HepG2 (cell line): ENCODE results near the gene RGS19. TPM values are rescaled to one million over a fixed set of nuclear protein-coding genes. Genes with fewer than 3 reads are reported as not detected.

Experiments used
- CCAR2 ChIP-seq: fragments of 200-400 bp; formaldehyde crosslinking; optimal IDR thresholded peaks from 2 replicates; pipeline ENCODE3; 2018; ENCODE audit warnings: low read depth, mild to moderate bottlenecking, low read length, moderate library complexity
- DRAP1 ChIP-seq: IDR thresholded peaks from 2 replicates; pipeline ENCODE4 v1.6.1; 2016; ENCODE audit warnings: missing genetic modification reagents, missing compliant biosample characterization
- E2F1 ChIP-seq: sonication (generic); formaldehyde crosslinking; IDR thresholded peaks from 2 replicates; pipeline ENCODE4 v1.5.0; 2020; ENCODE audit warnings: missing genetic modification reagents
- EP300 ChIP-seq, 3 experiments: sonication (generic) in 1 of 3; formaldehyde crosslinking in 1 of 3; IDR thresholded peaks; 2 replicates each; pipeline versions ENCODE4 v1.5.1 to v1.6.1; 2011 to 2020; ENCODE audit warnings: low read depth in 2 of 3, low read length in 2 of 3, borderline replicate concordance in 1 of 3, improper control_type of control experiment in 1 of 3, mild to moderate bottlenecking in 1 of 3, missing genetic modification reagents in 1 of 3, moderate library complexity in 1 of 3
- GABPB1 ChIP-seq: IDR thresholded peaks from 2 replicates; pipeline ENCODE4 v1.6.1; 2016; ENCODE audit warnings: mild to moderate bottlenecking, missing genetic modification reagents, moderate library complexity, missing compliant biosample characterization
- ISL2 ChIP-seq: sonication (generic); formaldehyde crosslinking; IDR thresholded peaks from 2 replicates; pipeline ENCODE4 v1.5.0; 2020; ENCODE audit warnings: missing genetic modification reagents
- PBX2 ChIP-seq: IDR thresholded peaks from 2 replicates; pipeline ENCODE4 v1.6.1; 2016; ENCODE audit warnings: control low read depth
- RBAK ChIP-seq: sonication (generic); formaldehyde crosslinking; IDR thresholded peaks from 2 replicates; pipeline ENCODE4 v1.5.1; 2020; ENCODE audit warnings: mild to moderate bottlenecking, missing genetic modification reagents
- RELA ChIP-seq: sonication (generic); formaldehyde crosslinking; IDR thresholded peaks from 2 replicates; pipeline ENCODE4 v1.4.0; 2020; ENCODE audit warnings: missing genetic modification reagents
- SALL2 ChIP-seq: sonication (generic); formaldehyde crosslinking; IDR thresholded peaks from 2 replicates; pipeline ENCODE4 v1.8.1; 2023; ENCODE audit warnings: mild to moderate bottlenecking, missing genetic modification reagents, inconsistent platforms
- ZBTB37 ChIP-seq: sonication (generic); formaldehyde crosslinking; IDR thresholded peaks from 2 replicates; pipeline ENCODE4 v1.4.0; 2020; ENCODE audit warnings: mild to moderate bottlenecking, missing genetic modification reagents
- ZKSCAN8 ChIP-seq: IDR thresholded peaks from 2 replicates; pipeline ENCODE4 v1.6.1; 2016; ENCODE audit warnings: borderline replicate concordance, missing genetic modification reagents, missing compliant biosample characterization
- ZNF121 ChIP-seq: sonication (generic); formaldehyde crosslinking; IDR thresholded peaks from 2 replicates; pipeline ENCODE4 v1.5.0; 2020; ENCODE audit warnings: mild to moderate bottlenecking, missing genetic modification reagents
- ZNF136 ChIP-seq: sonication (generic); formaldehyde crosslinking; IDR thresholded peaks from 2 replicates; pipeline ENCODE4 v1.8.1; 2022; ENCODE audit warnings: low read depth, mild to moderate bottlenecking, moderate library complexity, missing genetic modification reagents
- ZNF274 ChIP-seq: sonication (generic); formaldehyde crosslinking; IDR thresholded peaks from 2 replicates; pipeline ENCODE4 v1.5.1; 2020; ENCODE audit warnings: mild to moderate bottlenecking, missing genetic modification reagents
- ZNF431 ChIP-seq: sonication (generic); formaldehyde crosslinking; IDR thresholded peaks from 2 replicates; pipeline ENCODE4 v1.9.0; 2022; ENCODE audit warnings: missing genetic modification reagents, low read depth, mild to moderate bottlenecking, borderline replicate concordance
- ZNF549 ChIP-seq: sonication (generic); formaldehyde crosslinking; IDR thresholded peaks from 2 replicates; pipeline ENCODE4 v1.5.0; 2020; ENCODE audit warnings: missing genetic modification reagents
- ZNF614 ChIP-seq: IDR thresholded peaks from 2 replicates; pipeline ENCODE4 v1.6.1; 2018; ENCODE audit warnings: missing biosample characterization, missing genetic modification reagents, inconsistent platforms, borderline replicate concordance
- ZNF7 ChIP-seq: IDR thresholded peaks from 2 replicates; pipeline ENCODE4 v1.6.1; 2016; ENCODE audit warnings: missing biosample characterization, missing genetic modification reagents
- ZNF749 ChIP-seq: sonication (generic); formaldehyde crosslinking; IDR thresholded peaks from 2 replicates; pipeline ENCODE4 v1.8.0; 2022; ENCODE audit warnings: mild to moderate bottlenecking, missing genetic modification reagents, moderate library complexity, borderline replicate concordance
- polyA plus RNA-seq, 8 experiments: library from polyadenylated mRNA; depleted of rRNA in 3 of 8; stranded (reverse) in 7 of 8; unstranded in 1 of 8; fragments of >200 nt; fragmentation: Illumina TruSeq in 4 of 8; extraction: Trizol in 4 of 8; gene quantifications; 2 replicates each; pipeline versions ENCODE4 v1.2.1 to v1.2.3, GENCODE V29; 2011 to 2016; ENCODE audit warnings: low read depth in 4 of 8, missing spikeins in 1 of 8, mixed read lengths in 1 of 8; ENCODE audit not compliant: insufficient read depth in 1 of 8
- total RNA-seq, 5 experiments: library from RNA; depleted of rRNA; stranded (reverse); fragments of >200 nt; fragmentation: Illumina TruSeq; extraction: Trizol; gene quantifications; 2 replicates each; pipeline ENCODE4 v1.2.3, GENCODE V29; 2016; ENCODE audit warnings: low read depth in 1 of 5
- TF ChIP-seq, protein P1 (sequence below): sonication (generic); formaldehyde crosslinking; IDR thresholded peaks from 2 replicates; pipeline ENCODE4 v1.4.0; 2020; ENCODE audit warnings: missing genetic modification reagents, borderline replicate concordance

The RGS19 gene
- total and polyA plus RNA-seq, 2 of the 13 experiments (the other 11 are each of a cell fraction or from before 2014, with no cell fraction given) = 10.7 to 11.9 TPM

DNA sequence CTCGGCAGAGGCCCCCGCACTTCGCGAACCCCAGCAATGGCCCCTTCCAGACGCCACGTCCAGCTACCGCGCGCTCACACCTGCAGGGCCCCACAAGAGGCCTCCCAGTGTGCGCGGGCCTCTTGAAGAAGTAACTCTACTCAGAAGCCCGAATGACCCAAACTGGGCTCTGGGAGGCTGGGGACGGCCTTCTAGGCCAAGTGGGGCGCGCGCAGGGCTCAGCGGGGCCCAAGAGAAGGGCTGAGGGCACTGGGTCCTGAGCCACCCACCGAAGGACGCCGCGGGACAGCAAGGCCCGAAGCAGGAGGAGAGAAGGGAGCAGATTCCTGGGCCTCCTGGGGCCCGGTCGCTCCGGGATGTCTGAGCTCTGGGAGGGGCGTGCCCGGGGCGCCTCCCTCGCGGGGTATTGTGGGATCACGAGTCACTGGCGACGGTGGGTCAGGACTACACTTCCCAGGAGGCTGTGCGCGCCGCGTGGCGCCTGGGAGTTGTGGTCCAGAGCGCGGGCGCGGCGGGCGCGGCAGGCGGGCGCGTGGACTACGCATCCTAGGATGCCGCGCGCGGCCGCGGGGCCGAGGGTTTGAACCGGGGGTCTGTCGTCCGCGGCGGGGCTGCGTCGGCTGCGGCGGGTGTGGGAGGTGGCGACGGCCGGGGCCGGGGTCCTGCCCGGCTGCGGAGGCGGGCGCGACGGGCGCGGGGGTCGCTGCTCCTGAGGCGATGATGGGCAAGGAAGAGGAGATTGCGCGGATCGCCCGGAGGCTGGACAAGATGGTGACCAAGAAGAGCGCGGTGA, 16.5 kb downstream of the RGS19 start, which contains the start of gene TCEA2 (continued):
- TF ChIP-seq RBAK (CRISPR knock-in tag) (no peak), ZNF749 (CRISPR knock-in tag) (peak; percentile 79), ZNF614 (CRISPR knock-in tag) (peak; percentile 86; the same call in 1 of the 2 replicates), ZNF136 (CRISPR knock-in tag) (peak; percentile 98; the same call in 1 of the 2 replicates), E2F1 (peak; percentile 69; the same call in 1 of the 2 replicates), PBX2 (CRISPR knock-in tag) (no peak), ZNF274 (peak; percentile 98), EP300 (IDR thresholded peaks at IDR 0.05; ENCODE audit: low read depth in 2 of 2, low read length in 2 of 2) (peak in 1 of 2 experiments; percentile 10; a peak in 1 of 4 replicates), EP300 (CRISPR knock-in tag; IDR thresholded peaks at IDR 0.05; ENCODE audit: borderline replicate concordance) (no peak), ZKSCAN8 (peak; percentile 69), RELA (CRISPR knock-in tag) (peak; percentile 90; the same call in 1 of the 2 replicates), GABPB1 (peak; percentile 94), ZNF431 (CRISPR knock-in tag) (peak; percentile 90), CCAR2 (no peak), ZNF121 (no peak), DRAP1 (peak; percentile 81), SALL2 (no peak; the same call in 1 of the 2 replicates), ISL2 (CRISPR knock-in tag) (no peak; the same call in none of the 2 replicates), ZNF7 (CRISPR knock-in tag) (peak; percentile 41; the same call in 1 of the 2 replicates), ZBTB37 (0 out of 2 replicates have a peak, but pooled peaks have one; percentile 41), ZNF549 (CRISPR knock-in tag) (no peak)
- TF ChIP-seq, protein P1, sequence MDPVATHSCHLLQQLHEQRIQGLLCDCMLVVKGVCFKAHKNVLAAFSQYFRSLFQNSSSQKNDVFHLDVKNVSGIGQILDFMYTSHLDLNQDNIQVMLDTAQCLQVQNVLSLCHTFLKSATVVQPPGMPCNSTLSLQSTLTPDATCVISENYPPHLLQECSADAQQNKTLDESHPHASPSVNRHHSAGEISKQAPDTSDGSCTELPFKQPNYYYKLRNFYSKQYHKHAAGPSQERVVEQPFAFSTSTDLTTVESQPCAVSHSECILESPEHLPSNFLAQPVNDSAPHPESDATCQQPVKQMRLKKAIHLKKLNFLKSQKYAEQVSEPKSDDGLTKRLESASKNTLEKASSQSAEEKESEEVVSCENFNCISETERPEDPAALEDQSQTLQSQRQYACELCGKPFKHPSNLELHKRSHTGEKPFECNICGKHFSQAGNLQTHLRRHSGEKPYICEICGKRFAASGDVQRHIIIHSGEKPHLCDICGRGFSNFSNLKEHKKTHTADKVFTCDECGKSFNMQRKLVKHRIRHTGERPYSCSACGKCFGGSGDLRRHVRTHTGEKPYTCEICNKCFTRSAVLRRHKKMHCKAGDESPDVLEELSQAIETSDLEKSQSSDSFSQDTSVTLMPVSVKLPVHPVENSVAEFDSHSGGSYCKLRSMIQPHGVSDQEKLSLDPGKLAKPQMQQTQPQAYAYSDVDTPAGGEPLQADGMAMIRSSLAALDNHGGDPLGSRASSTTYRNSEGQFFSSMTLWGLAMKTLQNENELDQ (CRISPR knock-in tag) = no peak
